K562 (cell line): ENCODE measurements around the gene CLDN5. TPM values are rescaled to one million over a fixed set of nuclear protein-coding genes. Genes with fewer than 3 reads are reported as not detected.

Experiments
- ATAC-seq: fragments of 200-7000 bp; cut with Tn5 transposase; 3 replicates; pipeline ENCODE4 v1.9.1; 2020; ENCODE audit warnings: moderate library complexity
- BruUV-seq: library from RNA; stranded (reverse); fragments of 400-500 nt; replicated peaks from 2 replicates; lab custom pipeline; 2021; lab: Mats Ljungman, UMichigan
- CTCF ChIA-PET: fragments of 300-600 bp; formaldehyde crosslinking; extraction: SDS; loops from one replicate; lab custom pipeline; 2021; ENCODE audit warnings: low intra/inter-chr PET ratio; lab: Yijun Ruan, JAX
- POLR2A ChIA-PET: fragments of 300-600, 350-650 bp; sonication (Branson Sonifier 250); formaldehyde crosslinking; extraction: SDS; loops from one replicate; lab custom pipeline; 2021; ENCODE audit warnings: antibody characterized with exemption, inconsistent platforms; lab: Yijun Ruan, JAX
- DNase-seq, 4 experiments: peaks; one replicate each; pipeline versions ENCODE4 v3.0.0 to v3.0.0-alpha.2; 2011 to 2018; ENCODE audit warnings: low spot score in 3 of 4, mixed read lengths in 3 of 4; ENCODE audit errors: extremely low read depth in 1 of 4
- FAIRE-seq: peaks from 2 replicates; lab custom pipeline; 2011; peaks lifted over from hg19 to GRCh38; lab: Jason Lieb, UNC
- H2AFZ ChIP-seq: 2 replicates; pipeline ENCODE4 v1.6.0; 2011; ENCODE audit warnings: low read depth, low read length, control low read depth, inconsistent platforms
- H3K27ac ChIP-seq: fragments of 200-600 bp; 3 replicates; pipeline ENCODE4 v1.8.0; 2011; ENCODE audit warnings: low read depth, mild to moderate bottlenecking, control low read depth, inconsistent platforms, low read length, moderate library complexity, mixed read lengths; ENCODE audit errors: extremely low read depth
- H3K27me3 ChIP-seq, 2 experiments: fragments of 300-600 bp in 1 of 2; 2 replicates in 1 of 2; 3 replicates in 1 of 2; pipeline versions ENCODE4 v1.6.0 to v1.8.0; 2011; ENCODE audit warnings: inconsistent platforms in 2 of 2, low read length in 2 of 2, mild to moderate bottlenecking in 1 of 2, mixed read lengths in 1 of 2, moderate library complexity in 1 of 2; ENCODE audit not compliant: control insufficient read depth in 2 of 2, insufficient read depth in 2 of 2
- H3K36me3 ChIP-seq: fragments of 300-600 bp; 3 replicates; pipeline ENCODE4 v1.8.0; 2011; ENCODE audit warnings: mild to moderate bottlenecking, low read length, inconsistent platforms; ENCODE audit not compliant: control insufficient read depth, insufficient read depth
- H3K4me1 ChIP-seq, 2 experiments: fragments of 200-600 bp in 1 of 2; replicated peaks in 1 of 2; 2 replicates in 1 of 2; 3 replicates in 1 of 2; pipeline versions ENCODE4 v1.5.1 to v1.8.0; 2011; ENCODE audit warnings: inconsistent platforms in 2 of 2, low read length in 2 of 2, mild to moderate bottlenecking in 1 of 2, mixed read lengths in 1 of 2, moderate library complexity in 1 of 2; ENCODE audit not compliant: control insufficient read depth in 2 of 2, insufficient read depth in 2 of 2
- H3K4me2 ChIP-seq: 2 replicates; pipeline ENCODE4 v1.6.1; 2011; ENCODE audit warnings: low read length, control low read depth, inconsistent platforms, mixed read lengths; ENCODE audit not compliant: insufficient read depth
- H3K4me3 ChIP-seq: fragments of 200-600 bp; sonication (generic), shearing (Covaris generic); 2 replicates; pipeline ENCODE4 v1.5.1; 2016; ENCODE audit warnings: control low read depth, inconsistent platforms
- H3K79me2 ChIP-seq: fragments of 200-600 bp; 3 replicates; pipeline ENCODE4 v1.8.0; 2011; ENCODE audit warnings: low read length, inconsistent platforms; ENCODE audit not compliant: control insufficient read depth, insufficient read depth
- H3K9ac ChIP-seq, 2 experiments: 2 replicates each; pipeline versions ENCODE4 v1.6.0 to v1.6.1; 2011; ENCODE audit warnings: low read depth in 2 of 2, low read length in 2 of 2, control low read depth in 1 of 2, inconsistent platforms in 1 of 2, mild to moderate bottlenecking in 1 of 2, mixed read lengths in 1 of 2; ENCODE audit not compliant: insufficient read depth in 1 of 2
- H3K9me1 ChIP-seq: one replicate; pipeline ENCODE4 v1.6.0; 2011; ENCODE audit warnings: inconsistent platforms, mild to moderate bottlenecking, low read length, moderate library complexity; ENCODE audit not compliant: control insufficient read depth, insufficient read depth
- H3K9me3 ChIP-seq: replicated peaks from 2 replicates; pipeline ENCODE4 v1.5.1; 2011; ENCODE audit warnings: low read depth, low read length, inconsistent platforms; ENCODE audit not compliant: control insufficient read depth, insufficient read depth
- H4K20me1 ChIP-seq: replicated peaks from 2 replicates; pipeline ENCODE4 v1.6.1; 2011; ENCODE audit warnings: low read length, inconsistent platforms, mixed read lengths; ENCODE audit not compliant: control insufficient read depth, insufficient read depth
- ELF1 ChIP-seq: fragments of 200-800 bp; sonication (Bioruptor generic); IDR thresholded peaks from 2 replicates; pipeline ENCODE4 v1.6.1; 2016; ENCODE audit warnings: missing genetic modification characterization, missing compliant biosample characterization
- FOXJ2 ChIP-seq: fragments of 200-800 bp; sonication (Bioruptor generic); IDR thresholded peaks from 2 replicates; pipeline ENCODE4 v1.6.1; 2016; ENCODE audit warnings: missing genetic modification characterization, missing compliant biosample characterization
- FOXK2 ChIP-seq, 2 experiments: fragments of 450-650 bp; IDR thresholded peaks in 1 of 2; conservative IDR thresholded peaks in 1 of 2; 2 replicates each; pipeline ENCODE4 v1.6.1; 2016; ENCODE audit warnings: low read depth in 2 of 2, mild to moderate bottlenecking in 1 of 2
- KDM4B ChIP-seq, 2 experiments: fragments of 450-650 bp in 1 of 2; sonication (generic) in 1 of 2; IDR thresholded peaks; 2 replicates each; pipeline ENCODE4 v1.6.1; 2016 to 2017; ENCODE audit warnings: borderline replicate concordance in 2 of 2, antibody characterized with exemption in 1 of 2, low read depth in 1 of 2, mild to moderate bottlenecking in 1 of 2
- MYNN ChIP-seq, 2 experiments: sonication (generic); formaldehyde crosslinking in 1 of 2; IDR thresholded peaks; 2 replicates each; pipeline versions ENCODE4 v1.5.0 to v1.6.1; 2016 to 2020; ENCODE audit warnings: antibody characterized with exemption in 1 of 2, missing genetic modification reagents in 1 of 2
- POLR2AphosphoS2 ChIP-seq: IDR thresholded peaks from 2 replicates; pipeline ENCODE4 v1.6.1; 2012; ENCODE audit warnings: low read length, improper control_type of control experiment
- POLR2G ChIP-seq: fragments of 200-400 bp; formaldehyde crosslinking; IDR thresholded peaks from 2 replicates; pipeline ENCODE4 v1.6.1; 2017; ENCODE audit warnings: low read depth, mild to moderate bottlenecking, antibody characterized with exemption, low read length, moderate library complexity
- RFX7 ChIP-seq: fragments of 250-450 bp; sonication (Bioruptor Pico); IDR thresholded peaks from 2 replicates; pipeline ENCODE4 v1.5.1; 2021; ENCODE audit warnings: mild to moderate bottlenecking
- SMAD1 ChIP-seq: fragments of 150-350 bp; IDR thresholded peaks from 2 replicates; pipeline ENCODE4 v1.6.1; 2014; ENCODE audit warnings: low read length, low read depth; ENCODE audit not compliant: partially characterized antibody
- SRF ChIP-seq, 2 experiments: fragments of 250-450, 450-650 bp in 1 of 2; sonication (Bioruptor Pico) in 1 of 2; sonication (generic) in 1 of 2; formaldehyde crosslinking; IDR thresholded peaks; 2 replicates each; pipeline versions ENCODE4 v1.5.0 to v1.5.1; 2020 to 2022; ENCODE audit warnings: mild to moderate bottlenecking in 1 of 2, missing genetic modification reagents in 1 of 2
- SUPT5H ChIP-seq: fragments of 450-650 bp; IDR thresholded peaks from 2 replicates; pipeline ENCODE4 v1.6.1; 2016
- TGIF2 ChIP-seq: sonication (generic); formaldehyde crosslinking; IDR thresholded peaks from 2 replicates; pipeline ENCODE4 v1.8.1; 2022; ENCODE audit warnings: mild to moderate bottlenecking, missing genetic modification reagents, moderate library complexity
- ZBTB49 ChIP-seq: sonication (generic); formaldehyde crosslinking; IDR thresholded peaks from 2 replicates; pipeline ENCODE4 v1.8.0; 2022; ENCODE audit warnings: missing genetic modification reagents, mild to moderate bottlenecking, borderline replicate concordance
- ZFPM2 ChIP-seq: fragments of 250-450 bp; sonication (Bioruptor Pico); IDR thresholded peaks from 2 replicates; pipeline ENCODE4 v1.5.1; 2022; ENCODE audit warnings: mild to moderate bottlenecking
- ZNF316 ChIP-seq: fragments of 450-650 bp; IDR thresholded peaks from 2 replicates; pipeline ENCODE4 v1.6.1; 2016
- ZNF740 ChIP-seq, 3 experiments: fragments of 200-800 bp in 1 of 3; sonication (Bioruptor generic) in 1 of 3; sonication (generic) in 1 of 3; formaldehyde crosslinking in 1 of 3; IDR thresholded peaks; 2 replicates each; pipeline versions ENCODE4 v1.6.1 to v1.8.0; 2016 to 2022; ENCODE audit warnings: mild to moderate bottlenecking in 2 of 3, missing compliant biosample characterization in 2 of 3, missing genetic modification characterization in 2 of 3, missing genetic modification reagents in 1 of 3
- WGBS: fragments of 100-300 bp; shearing (Covaris generic); methylation state at CpG from one replicate; pipeline ENCODE4 v1.1.6; 2016; ENCODE audit warnings: low coverage, mixed read lengths; ENCODE audit not compliant: insufficient coverage; ENCODE audit errors: missing lambda C conversion rate; 5-methylcytosine and 5-hydroxymethylcytosine counted together
- in situ Hi-C: fragments of 300-500 bp; cut with MboI; formaldehyde crosslinking; loops from 4 replicates; pipeline ENCODE4 v1.15.0; 2018; ENCODE audit warnings: inconsistent platforms, mixed read lengths
- intact Hi-C: fragments of 100-400 bp; cut with micrococcal nuclease; formaldehyde crosslinking; loops from 2 replicates; pipeline ENCODE4 v1.14.2; 2022
- polyA plus RNA-seq, 8 experiments: library from polyadenylated mRNA; depleted of rRNA in 4 of 8; stranded (reverse) in 5 of 8; unstranded in 3 of 8; fragments of >200 nt; fragmentation: Nextera tagmentation in 2 of 8; fragmentation: Illumina TruSeq in 1 of 8; extraction: Ambion mirVana in 2 of 8; extraction: Trizol in 1 of 8; gene quantifications; 2 replicates each; pipeline versions ENCODE4 v1.2.1 to v1.2.3, GENCODE V29; 2011 to 2014; ENCODE audit warnings: inconsistent platforms in 1 of 8, missing spikeins in 1 of 8
- total RNA-seq, 7 experiments: library from RNA; depleted of rRNA in 6 of 7; stranded (reverse); fragments of >200 nt in 6 of 7; fragmentation: Illumina TruSeq in 2 of 7; extraction: Trizol in 2 of 7; gene quantifications; 2 replicates each; pipeline versions ENCODE4 v1.2.1 to v1.2.3, GENCODE V29; 2011 to 2021; ENCODE audit warnings: low replicate concordance in 1 of 7

Gene CLDN5
- total and polyA plus RNA-seq, 9 of the 15 experiments (the other 6 are each of a cell fraction or from before 2014, with no cell fraction given) = 0.20 TPM; not detected in 8

- Histone ChIP-seq H3K4me2 (no peak overlapping the region), H2AFZ (no peak overlapping the region), H3K27ac (no peak overlapping the region), H3K9ac (no peak overlapping the region), H3K27me3 (no peaks in the 10 kb centered on the region), H3K4me3 (no peak overlapping the region), H3K4me1 (no peaks in the 10 kb centered on the region), H3K79me2 (peaks cover 22% of the 10 kb centered on the region), H3K36me3 (peaks cover 94% of the 10 kb centered on the region), H3K9me1 (no peaks in the 10 kb centered on the region), H3K9me3 (no peaks in the 10 kb centered on the region), H4K20me1 (no peaks in the 10 kb centered on the region; the same call in 1 of the 2 replicates)
- ChIA-PET CTCF (interaction anchor here (0.6 to 1.8 kb wide), 2 partner anchors 141 to 154 kb away, joined by 5 to 14 read pairs; no protein-coding TSS in a partner anchor), POLR2A (interaction anchor here (0.6 to 7.8 kb wide), 10 partner anchors 9 to 455 kb away, joined by 3 to 95 read pairs (median 3); partner anchors contain the start of genes CDC45 and UFD1)
- 93% methylated on average over 7 of the region's 7 CpGs for WGBS
- in situ Hi-C loops (no loop called here), intact Hi-C loops (no loop called here)
- peak in 3 of 4 experiments; percentile 57 to 84 (median 83) for DNase-seq
- FAIRE-seq = no peak
- no TSS peak for BruUV-seq
- ATAC-seq = peak; percentile 75
- TF ChIP-seq MYNN (IDR thresholded peaks at IDR 0.05) (no peak), MYNN (CRISPR knock-in tag; IDR thresholded peaks at IDR 0.05) (0 out of 2 replicates have a peak, but pooled peaks have one; percentile 26), ZFPM2 (0 out of 2 replicates have a peak, but pooled peaks have one; percentile 54), FOXJ2 (tag) (0 out of 2 replicates have a peak, but pooled peaks have one; percentile 70), POLR2G (peak; percentile 34; the same call in 1 of the 2 replicates), ELF1 (tag) (peak; percentile 66), FOXK2 (conservative IDR thresholded peaks at IDR 0.05 in 1 of 2, IDR thresholded peaks at IDR 0.05 in 1 of 2; ENCODE audit: low read depth in 2 of 2) (peak in 1 of 2 experiments; percentile 45; a peak in 1 of 4 replicates), KDM4B (IDR thresholded peaks at IDR 0.05; ENCODE audit: borderline replicate concordance in 2 of 2, low read depth in 1 of 2) (no peak), POLR2AphosphoS2 (0 out of 2 replicates have a peak, but pooled peaks have one; percentile 63), ZNF316 (peak; percentile 11; the same call in 1 of the 2 replicates), SMAD1 (peak; percentile 28), ZBTB49 (CRISPR knock-in tag) (no peak), TGIF2 (CRISPR knock-in tag) (no peak), SRF (CRISPR knock-in tag; IDR thresholded peaks at IDR 0.05) (peak in 1 of 2 experiments; percentile 96; a peak in 2 of 4 replicates), RFX7 (peak; percentile 48; the same call in 1 of the 2 replicates), ZNF740 (CRISPR knock-in tag; IDR thresholded peaks at IDR 0.05) (no peak), ZNF740 (tag; IDR thresholded peaks at IDR 0.05) (peak in 1 of 2 experiments; percentile 56; a peak in 1 of 4 replicates), SUPT5H (peak; percentile 45; the same call in 1 of the 2 replicates)
These were observed 35.0 kb downstream of the CLDN5 start for GRCh38 chr22:19488884-19489843.
